Keratinocyte (primary cell): Measurements from ENCODE around the gene LMBR1L. TPM values are rescaled to one million over a fixed set of nuclear protein-coding genes. Genes with fewer than 3 reads are reported as not detected.

Experiments
- DNase-seq: peaks from one replicate; pipeline ENCODE4 v3.0.0-alpha.2; 2011; ENCODE audit warnings: low read depth, missing footprints, low spot score
- FAIRE-seq: peaks from 2 replicates; lab custom pipeline; 2011; peaks lifted over from hg19 to GRCh38; lab: Jason Lieb, UNC
- H2AFZ ChIP-seq: 2 replicates; pipeline ENCODE4 v1.6.0; 2012; ENCODE audit warnings: low read length, control low read depth, inconsistent platforms; ENCODE audit not compliant: control insufficient read depth
- H3K27ac ChIP-seq: 2 replicates; pipeline ENCODE4 v1.5.1; 2011; ENCODE audit warnings: low read length; ENCODE audit not compliant: control insufficient read depth, insufficient read depth
- H3K27me3 ChIP-seq: 3 replicates; pipeline ENCODE4 v1.6.0; 2011; ENCODE audit warnings: low read length; ENCODE audit not compliant: control insufficient read depth, insufficient read depth; ENCODE audit errors: extremely low read depth
- H3K36me3 ChIP-seq, 2 experiments: 2 replicates in 1 of 2; 3 replicates in 1 of 2; pipeline ENCODE4 v1.5.1; 2011; ENCODE audit warnings: low read length in 2 of 2, mild to moderate bottlenecking in 1 of 2; ENCODE audit not compliant: control insufficient read depth in 2 of 2, insufficient read depth in 2 of 2; ENCODE audit errors: extremely low read depth in 1 of 2
- H3K4me1 ChIP-seq: 3 replicates; pipeline ENCODE4 v1.5.1; 2011; ENCODE audit warnings: low read length; ENCODE audit not compliant: control insufficient read depth, insufficient read depth; ENCODE audit errors: extremely low read depth
- H3K4me2 ChIP-seq: 3 replicates; pipeline ENCODE4 v1.6.0; 2011; ENCODE audit warnings: low read depth, low read length; ENCODE audit not compliant: control insufficient read depth, insufficient read depth; ENCODE audit errors: extremely low read depth
- H3K4me3 ChIP-seq, 3 experiments: fragments of 200-600 bp in 1 of 3; sonication (generic) in 1 of 3; 2 replicates in 2 of 3; 3 replicates in 1 of 3; pipeline ENCODE4 v1.5.1; 2011 to 2016; ENCODE audit warnings: low read length in 3 of 3, mild to moderate bottlenecking in 3 of 3, control low read depth in 2 of 3, inconsistent platforms in 1 of 3, low read depth in 1 of 3, mixed read lengths in 1 of 3, mixed run types in 1 of 3, moderate library complexity in 1 of 3; ENCODE audit not compliant: control insufficient read depth in 2 of 3, insufficient read depth in 2 of 3; ENCODE audit errors: extremely low read depth in 1 of 3
- H3K79me2 ChIP-seq: 2 replicates; pipeline ENCODE4 v1.6.0; 2012; ENCODE audit warnings: low read length; ENCODE audit not compliant: control insufficient read depth, insufficient read depth
- H3K9ac ChIP-seq: 3 replicates; pipeline ENCODE4 v1.6.0; 2011; ENCODE audit warnings: low read length; ENCODE audit not compliant: control insufficient read depth, insufficient read depth; ENCODE audit errors: extremely low read depth
- H3K9me1 ChIP-seq: 3 replicates; pipeline ENCODE4 v1.6.0; 2011; ENCODE audit warnings: low read length; ENCODE audit not compliant: control insufficient read depth, insufficient read depth; ENCODE audit errors: extremely low read depth
- H3K9me3 ChIP-seq: 2 replicates; pipeline ENCODE4 v1.5.1; 2012; ENCODE audit warnings: low read depth, low read length; ENCODE audit not compliant: control insufficient read depth
- H4K20me1 ChIP-seq: 3 replicates; pipeline ENCODE4 v1.6.0; 2011; ENCODE audit warnings: low read length; ENCODE audit not compliant: control insufficient read depth, insufficient read depth; ENCODE audit errors: extremely low read depth
- EZH2 ChIP-seq: IDR thresholded peaks from one replicate; pipeline ENCODE4 v1.6.1; 2012; ENCODE audit warnings: inconsistent platforms, mild to moderate bottlenecking, low read length, moderate library complexity
- dilution Hi-C: fragments of 300-500 bp; cut with MboI; formaldehyde crosslinking; loops from one replicate; pipeline ENCODE4 v1.7.0; 2020; ENCODE audit warnings: low sequenced_read_pairs; ENCODE audit not compliant: extremely low pct_ligation_motif_present
- polyA plus RNA-seq, 5 experiments: library from polyadenylated mRNA; depleted of rRNA in 3 of 5; stranded (reverse) in 3 of 5; stranded (forward) in 1 of 5; unstranded in 1 of 5; fragments of >200 nt; gene quantifications; 1 replicate in 1 of 5; 2 replicates in 3 of 5; 3 replicates in 1 of 5; pipeline versions ENCODE4 v1.2.1 to v1.2.3, GENCODE V29; 2011 to 2012; ENCODE audit warnings: missing spikeins in 2 of 5, low read depth in 1 of 5, low replicate concordance in 1 of 5
- TF ChIP-seq, protein P1 (sequence below), 3 experiments: IDR thresholded peaks in 1 of 3; conservative IDR thresholded peaks in 1 of 3; optimal IDR thresholded peaks in 1 of 3; 2 replicates in 2 of 3; 3 replicates in 1 of 3; pipeline versions ENCODE3 to v1.5.1; 2011; ENCODE audit warnings: low read length in 3 of 3, mild to moderate bottlenecking in 3 of 3, moderate library complexity in 2 of 3, control low read depth in 1 of 3, inconsistent platforms in 1 of 3; ENCODE audit not compliant: insufficient read depth in 2 of 3; ENCODE audit errors: extremely low read depth in 1 of 3

Gene LMBR1L
- polyA plus RNA-seq, 1 donor (not counting 4 experiments of a cell fraction or from before 2014, with no cell fraction given) = 30.1 TPM

- no peak overlapping the region for H3K9ac ChIP-seq
- no peak overlapping the region for H2AFZ ChIP-seq
- DNase-seq (peak; percentile 92), FAIRE-seq (peak; percentile 52)
- H4K20me1 ChIP-seq = no peaks in the 10 kb centered on the region
- dilution Hi-C loops = no loop called here
- no peaks in the 10 kb centered on the region for H3K9me3 ChIP-seq
- H3K4me3 ChIP-seq = no peak overlapping the region
- no peaks in the 10 kb centered on the region for H3K9me1 ChIP-seq
- no peaks in the 10 kb centered on the region for H3K79me2 ChIP-seq
- peak overlapping the region; percentile 14 for H3K4me2 ChIP-seq
- peaks cover 14% of the 10 kb centered on the region for H3K4me1 ChIP-seq
- TF ChIP-seq, protein P1, sequence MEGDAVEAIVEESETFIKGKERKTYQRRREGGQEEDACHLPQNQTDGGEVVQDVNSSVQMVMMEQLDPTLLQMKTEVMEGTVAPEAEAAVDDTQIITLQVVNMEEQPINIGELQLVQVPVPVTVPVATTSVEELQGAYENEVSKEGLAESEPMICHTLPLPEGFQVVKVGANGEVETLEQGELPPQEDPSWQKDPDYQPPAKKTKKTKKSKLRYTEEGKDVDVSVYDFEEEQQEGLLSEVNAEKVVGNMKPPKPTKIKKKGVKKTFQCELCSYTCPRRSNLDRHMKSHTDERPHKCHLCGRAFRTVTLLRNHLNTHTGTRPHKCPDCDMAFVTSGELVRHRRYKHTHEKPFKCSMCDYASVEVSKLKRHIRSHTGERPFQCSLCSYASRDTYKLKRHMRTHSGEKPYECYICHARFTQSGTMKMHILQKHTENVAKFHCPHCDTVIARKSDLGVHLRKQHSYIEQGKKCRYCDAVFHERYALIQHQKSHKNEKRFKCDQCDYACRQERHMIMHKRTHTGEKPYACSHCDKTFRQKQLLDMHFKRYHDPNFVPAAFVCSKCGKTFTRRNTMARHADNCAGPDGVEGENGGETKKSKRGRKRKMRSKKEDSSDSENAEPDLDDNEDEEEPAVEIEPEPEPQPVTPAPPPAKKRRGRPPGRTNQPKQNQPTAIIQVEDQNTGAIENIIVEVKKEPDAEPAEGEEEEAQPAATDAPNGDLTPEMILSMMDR (optimal IDR thresholded peaks at IDR 0.05 in 1 of 3, IDR thresholded peaks at IDR 0.05 in 1 of 3, conservative IDR thresholded peaks at IDR 0.05 in 1 of 3; ENCODE audit: extremely low read depth in 1 of 3, insufficient read depth in 2 of 3, low read length in 3 of 3) = peak; percentile 89 to 93 (median 91)
- TF ChIP-seq EZH2 = peak; percentile 27
- H3K36me3 ChIP-seq = no peaks in the 10 kb centered on the region
- no peak overlapping the region for H3K27ac ChIP-seq
- peaks cover 51% of the 10 kb centered on the region for H3K27me3 ChIP-seq
These were observed 22.3 kb downstream of the LMBR1L start for GRCh38 chr12:49088150-49088931.

GRCh38 chr12:49086116-49086515 lies 24.5 kb downstream of the LMBR1L start:
- DNase-seq (no peak), FAIRE-seq (no peak)
- H3K9me1 ChIP-seq = no peaks in the 10 kb centered on the region
- H2AFZ ChIP-seq = no peak overlapping the region
- peaks cover 6% of the 10 kb centered on the region for H3K4me1 ChIP-seq
- H3K27me3 ChIP-seq = peaks cover 29% of the 10 kb centered on the region
- dilution Hi-C loops = no loop called here
- no peaks in the 10 kb centered on the region for H3K79me2 ChIP-seq
- no peaks in the 10 kb centered on the region for H3K9me3 ChIP-seq
- no peak overlapping the region for H3K4me2 ChIP-seq
- no peaks in the 10 kb centered on the region for H3K36me3 ChIP-seq
- H3K9ac ChIP-seq = no peak overlapping the region
- TF ChIP-seq, protein P1 (optimal IDR thresholded peaks at IDR 0.05 in 1 of 3, IDR thresholded peaks at IDR 0.05 in 1 of 3, conservative IDR thresholded peaks at IDR 0.05 in 1 of 3; ENCODE audit: extremely low read depth in 1 of 3, insufficient read depth in 2 of 3, low read length in 3 of 3) = no peak
- TF ChIP-seq EZH2 = no peak
- no peak overlapping the region for H3K4me3 ChIP-seq
- no peak overlapping the region for H3K27ac ChIP-seq
- H4K20me1 ChIP-seq = no peaks in the 10 kb centered on the region
